Measurements from ENCODE around the gene HTR4. TPM values are rescaled to one million over a fixed set of nuclear protein-coding genes. Genes with fewer than 3 reads are reported as not detected.
A peak's percentile ranks its signal among the peaks of the same experiment; 100 is the strongest.

The HTR4 gene
- polyA plus RNA-seq, 3 donors = 0.07 to 0.11 TPM; not detected in 1

DNA sequence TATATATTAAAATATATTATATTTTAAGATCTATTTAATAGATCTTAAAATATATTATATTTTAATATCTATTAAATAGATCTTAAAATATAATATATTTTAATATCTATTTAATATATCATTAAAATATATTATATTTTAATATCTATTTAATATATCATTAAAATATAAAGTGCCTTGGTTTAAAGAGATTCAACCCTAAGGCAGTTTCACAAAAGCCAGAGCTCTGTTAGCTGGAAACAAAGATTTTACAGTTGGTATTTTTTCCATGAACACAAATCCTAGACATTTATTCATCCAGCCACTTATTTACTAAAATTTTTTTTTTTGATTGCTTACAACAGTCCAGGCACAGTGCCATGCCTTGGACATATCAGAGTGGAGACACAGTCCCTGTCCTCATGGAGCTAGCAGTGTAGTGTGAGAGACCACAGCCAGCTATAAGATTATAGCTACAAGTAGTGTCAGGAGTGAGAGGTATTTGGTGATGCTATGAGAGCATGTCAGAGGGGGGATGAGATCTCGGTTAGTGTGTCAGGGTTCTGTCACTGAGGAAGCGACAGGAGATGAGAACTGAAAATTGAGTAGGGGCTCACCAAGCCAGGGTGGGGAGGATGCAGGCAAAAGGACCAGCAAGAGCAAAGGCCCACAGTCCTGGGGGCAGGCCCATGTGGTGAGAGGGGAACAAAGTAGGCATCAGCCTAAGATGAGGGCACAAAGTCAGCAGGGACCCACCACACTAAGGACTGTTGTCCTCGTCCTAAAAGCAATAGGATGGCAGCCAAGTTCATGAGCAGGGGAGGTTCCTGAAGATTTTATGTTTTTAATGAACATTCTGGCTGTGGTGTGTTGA, 196.1 kb downstream of the HTR4 start:
- DNase-seq (ENCODE audit: extremely low read depth in 1 of 11, low read depth in 9 of 11, low spot score in 4 of 11) = no peak

DNA sequence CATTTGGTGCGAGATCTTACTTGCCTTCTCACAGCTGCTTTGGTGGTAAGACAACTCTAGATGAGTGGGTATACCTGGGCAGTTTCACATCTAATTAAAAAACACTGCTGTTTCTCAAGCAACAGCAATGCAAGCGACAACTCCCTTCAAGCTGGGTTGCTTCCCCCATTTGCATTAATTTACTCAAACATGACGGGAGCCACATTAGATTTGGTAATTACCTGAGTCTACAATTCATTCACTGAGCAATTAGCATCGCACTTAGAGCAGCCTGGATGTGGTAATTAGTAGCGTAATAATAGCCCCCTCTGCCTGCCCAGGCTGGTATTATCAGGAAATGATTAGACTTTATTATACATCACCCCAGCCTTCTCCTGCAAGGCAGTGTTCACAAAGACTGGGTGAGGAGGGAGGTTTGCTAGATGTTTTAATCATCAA, 197.1 kb downstream of the HTR4 start:
- DNase-seq (ENCODE audit: extremely low read depth in 1 of 11, low read depth in 9 of 11, low spot score in 4 of 11) = peak in 4 of 11 donors; percentile 7 to 35 (median 14)

- no peak for DNase-seq (ENCODE audit: extremely low read depth in 1 of 11, low read depth in 9 of 11, low spot score in 4 of 11)
Measured at GRCh38 chr5:148455185-148455584, 199.1 kb downstream of the HTR4 start.

DNA sequence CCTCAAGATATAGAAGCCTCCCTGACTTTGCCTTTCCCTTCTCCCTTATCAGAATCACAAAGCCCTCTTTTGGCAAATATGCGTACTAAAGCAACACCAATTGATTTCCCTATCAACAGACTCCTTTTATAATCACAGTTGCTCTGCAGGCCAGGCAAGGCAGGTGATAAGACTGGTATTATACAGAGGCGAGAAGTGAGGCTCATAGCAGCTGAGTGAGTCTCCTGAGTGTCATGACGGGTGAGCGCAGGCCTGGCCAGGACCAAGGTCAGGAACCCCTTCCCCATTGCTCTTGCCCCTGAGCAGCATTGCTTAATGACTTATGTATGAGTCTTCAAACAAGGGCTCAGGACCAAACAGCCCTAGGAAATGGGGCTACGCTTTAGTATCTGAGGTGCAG, 199.8 kb downstream of the HTR4 start:
- no peak for DNase-seq (ENCODE audit: extremely low read depth in 1 of 11, low read depth in 9 of 11, low spot score in 4 of 11)

DNA sequence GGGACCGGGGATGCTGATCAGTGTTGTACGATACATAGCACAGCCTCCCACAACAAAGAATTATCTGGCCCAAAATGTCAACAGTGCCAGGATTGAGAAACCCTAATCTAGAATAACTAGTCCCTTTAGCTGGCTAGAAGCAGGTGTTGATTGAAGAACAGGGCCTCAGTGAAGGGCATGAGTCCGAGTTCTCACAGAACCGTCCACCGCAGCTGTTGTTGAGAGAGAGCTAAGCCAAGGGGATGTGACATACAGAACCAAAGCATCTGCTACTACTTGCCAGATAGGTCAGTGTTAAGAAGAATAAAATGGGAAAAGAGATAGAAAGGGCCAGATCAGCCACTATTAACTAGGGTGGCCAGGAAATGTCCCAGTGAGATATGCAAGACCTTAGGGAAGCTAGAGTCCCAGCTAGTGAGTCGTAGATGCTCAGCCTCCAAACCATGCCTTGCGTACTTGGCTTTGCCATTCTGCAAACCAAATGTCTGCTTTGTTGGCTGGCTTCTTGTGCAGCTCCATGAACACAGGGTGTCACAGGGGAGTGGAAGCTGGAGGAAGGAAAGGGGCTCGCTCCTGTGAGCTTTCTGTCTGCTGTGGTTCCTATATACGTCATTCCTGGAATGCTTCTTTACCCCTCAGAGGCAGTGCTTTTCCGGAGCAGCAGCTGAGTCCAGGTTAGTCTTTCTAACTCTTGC, 201.7 kb downstream of the HTR4 start:
- no peak for DNase-seq (ENCODE audit: extremely low read depth in 1 of 11, low read depth in 9 of 11, low spot score in 4 of 11)

- DNase-seq (ENCODE audit: extremely low read depth in 1 of 11, low read depth in 9 of 11, low spot score in 4 of 11) = peak in 3 of 11 donors; percentile 26 to 47 (median 35)
Measured at GRCh38 chr5:148446611-148447010, 207.7 kb downstream of the HTR4 start.

- DNase-seq (ENCODE audit: extremely low read depth in 1 of 11, low read depth in 9 of 11, low spot score in 4 of 11) = no peak
Measured at GRCh38 chr5:148445578-148445977, 208.7 kb downstream of the HTR4 start.

GRCh38 chr5:148443998-148444397, 210.3 kb downstream of the HTR4 start:
- peak in 10 of 11 donors; percentile 36 to 71 (median 46) for DNase-seq (ENCODE audit: extremely low read depth in 1 of 11, low read depth in 9 of 11, low spot score in 4 of 11)

- DNase-seq (ENCODE audit: extremely low read depth in 1 of 11, low read depth in 9 of 11, low spot score in 4 of 11) = no peak
Measured at GRCh38 chr5:148443241-148443640, 211.1 kb downstream of the HTR4 start.

- DNase-seq (ENCODE audit: extremely low read depth in 1 of 11, low read depth in 9 of 11, low spot score in 4 of 11) = no peak
Measured at GRCh38 chr5:148438933-148439332, 215.4 kb downstream of the HTR4 start.

- no peak for DNase-seq (ENCODE audit: extremely low read depth in 1 of 11, low read depth in 9 of 11, low spot score in 4 of 11)
Measured at GRCh38 chr5:148437249-148437648, 217.1 kb downstream of the HTR4 start.

- no peak for DNase-seq (ENCODE audit: extremely low read depth in 1 of 11, low read depth in 9 of 11, low spot score in 4 of 11)
Measured at GRCh38 chr5:148436029-148436428, 218.3 kb downstream of the HTR4 start.

DNA sequence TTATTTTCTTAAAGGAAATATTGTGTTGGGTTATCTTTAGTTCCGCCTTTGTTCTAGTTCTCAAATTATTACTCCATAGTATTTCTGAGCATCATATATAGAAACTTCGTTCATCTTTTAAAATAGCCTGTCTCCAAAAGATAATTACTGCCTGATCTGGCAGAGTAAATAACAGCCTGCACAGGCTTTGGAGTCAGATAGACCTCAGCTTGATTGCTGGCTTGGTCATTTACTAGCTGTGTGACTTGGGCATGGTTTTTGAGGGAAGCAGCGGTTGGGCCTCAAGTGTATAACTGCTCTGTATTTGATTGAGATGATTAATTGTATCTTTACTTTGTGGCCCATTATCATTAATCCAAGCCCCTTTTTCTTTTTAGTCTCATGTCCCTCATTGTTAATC, 220.5 kb downstream of the HTR4 start:
- no peak for DNase-seq (ENCODE audit: extremely low read depth in 1 of 11, low read depth in 9 of 11, low spot score in 4 of 11)

Other genes with a start within 250 kb of the HTR4 start
- under 1 TPM; 0.11 to 0.47 (median 0.23) TPM for gene ADRB2, start 172.1 kb upstream of the HTR4 start, polyA plus RNA-seq (ENCODE audit: insufficient read length in 3 of 3)